Motor neuron (in vitro differentiated cells): Measurements from ENCODE around the gene DLGAP1. TPM values are rescaled to one million over a fixed set of nuclear protein-coding genes. Genes with fewer than 3 reads are reported as not detected.
"Not testable (repeated sequence)": the region's sequence is repeated elsewhere in the genome, so short reads cannot be mapped to it uniquely, and the experiment has no call there.

Experiments used
- ATAC-seq, 8 experiments: fragments of 200-7000 bp; cut with Tn5 transposase; replicated peaks in 6 of 8; 2 replicates each; pipeline ENCODE4 v1.8.0; 2021; ENCODE audit warnings: mild to moderate bottlenecking in 8 of 8, moderate library complexity in 8 of 8
- H3K27ac ChIP-seq, 2 donors: fragments of 250-450 bp; sonication (Bioruptor Pico); 2 replicates each; pipeline ENCODE4 v1.9.0; 2021; ENCODE audit warnings: antibody characterized with exemption in 2 of 2, mild to moderate bottlenecking in 2 of 2, moderate library complexity in 1 of 2
- H3K4me1 ChIP-seq, 2 donors: fragments of 250-450 bp; sonication (Bioruptor Pico); replicated peaks in 1 of 2; 2 replicates each; pipeline ENCODE4 v1.6.1; 2021; ENCODE audit warnings: antibody characterized with exemption in 2 of 2, mild to moderate bottlenecking in 2 of 2, moderate library complexity in 1 of 2
- H3K4me3 ChIP-seq, 5 donors: fragments of 250-450 bp; sonication (Bioruptor Pico); 2 replicates each; pipeline ENCODE4 v1.9.0; 2021; ENCODE audit warnings: antibody characterized with exemption in 5 of 5, mild to moderate bottlenecking in 5 of 5, moderate library complexity in 4 of 5
- WGBS, 10 experiments: fragments of 450-650 bp; shearing (Covaris generic); methylation state at CpG; one replicate each; pipeline ENCODE4 v1.0.0; 2022; 5-methylcytosine and 5-hydroxymethylcytosine counted together
- in situ Hi-C, 9 experiments: fragments of 400-800 bp; cut with MboI; loops; one replicate each; pipeline ENCODE4 v1.15.0; 2021; ENCODE audit warnings: low sequenced_read_pairs in 9 of 9, low pct_unique_long_range_greater_than_20kb in 2 of 9; ENCODE audit not compliant: unreplicated experiment in 9 of 9
- total RNA-seq, 8 experiments: library from RNA; unstranded; fragments of 300-600 nt; gene quantifications; 2 replicates each; pipeline versions ENCODE4 v1.2.3 to v1.2.4, GENCODE V29; 2022

Gene DLGAP1
- total RNA-seq, 8 experiments from 2014 or later, result 0.36 to 38.2 (median 16.6) TPM

GRCh38 chr18:4311945-4312344 lies 143.2 kb downstream of the DLGAP1 start:
- H3K4me3 ChIP-seq, ATAC-seq, in situ Hi-C loops, H3K27ac ChIP-seq, H3K4me1 ChIP-seq: not testable (repeated sequence)
- WGBS, 10 experiments, result 0 to 100% (median 93%) methylated on average over 1 to 3 of the region's 4 CpGs

GRCh38 chr18:4311136-4311535 lies 144.0 kb downstream of the DLGAP1 start:
- H3K4me1 ChIP-seq, result peaks cover 6 to 9% of the 10 kb centered on the region in 2 donors
- WGBS, 10 experiments, result 0 to 100% (median 83%) methylated on average over 1 of the region's 1 CpG; no CpG with 5 or more reads in 1 of the 10 experiments
- in situ Hi-C loops, result no loop called here

GRCh38 chr18:4309227-4309626 lies 145.9 kb downstream of the DLGAP1 start:
- Histone ChIP-seq H3K4me3 (no peak overlapping the region), H3K27ac (no peak overlapping the region), H3K4me1 (peaks cover 6 to 9% of the 10 kb centered on the region in 2 donors)
- no peak for ATAC-seq
- 6 to 100% (median 75%) methylated on average over 1 to 5 of the region's 5 CpGs for WGBS, 10 experiments
- in situ Hi-C loops, result no loop called here

More at GRCh38 chr18:4311136-4311535, 144.0 kb downstream of the DLGAP1 start:
- H3K4me3 ChIP-seq, result no peak overlapping the region
- no peak for ATAC-seq
- no peak overlapping the region for H3K27ac ChIP-seq

- 9 to 100% (median 47%) methylated on average over 1 to 5 of the region's 5 CpGs; no CpG with 5 or more reads in 1 of the 10 experiments for WGBS, 10 experiments
- Histone ChIP-seq H3K27ac (no peak overlapping the region), H3K4me1 (peaks cover 4 to 9% of the 10 kb centered on the region in 2 donors), H3K4me3 (no peak overlapping the region)
- ATAC-seq, result no peak
- in situ Hi-C loops, result no loop called here
Measured at GRCh38 chr18:4308576-4308975, 146.5 kb downstream of the DLGAP1 start.

GRCh38 chr18:4299395-4299794 lies 155.7 kb downstream of the DLGAP1 start:
- Histone ChIP-seq H3K4me1 (no peaks in the 10 kb centered on the region), H3K4me3 (no peak overlapping the region), H3K27ac (no peak overlapping the region)
- in situ Hi-C loops, result no loop called here
- no peak for ATAC-seq

- ATAC-seq, result no peak
- H3K4me1 ChIP-seq, result no peaks in the 10 kb centered on the region
- in situ Hi-C loops, result no loop called here
- H3K4me3 ChIP-seq, result no peak overlapping the region
- WGBS, 10 experiments, result 0 to 100% (median 87%) methylated on average over 1 of the region's 1 CpG; no CpG with 5 or more reads in 2 of the 10 experiments
- no peak overlapping the region for H3K27ac ChIP-seq
Measured at GRCh38 chr18:4293337-4293736, 161.8 kb downstream of the DLGAP1 start.

- 0 to 100% (median 80%) methylated on average over 1 to 2 of the region's 2 CpGs; no CpG with 5 or more reads in 1 of the 10 experiments for WGBS, 10 experiments
- H3K4me3 ChIP-seq, result no peak overlapping the region
- no peak for ATAC-seq
- H3K27ac ChIP-seq, result no peak overlapping the region
- no peaks in the 10 kb centered on the region for H3K4me1 ChIP-seq
- in situ Hi-C loops, result no loop called here
Measured at GRCh38 chr18:4292696-4293095, 162.4 kb downstream of the DLGAP1 start.

GRCh38 chr18:4287340-4287739 lies 167.8 kb downstream of the DLGAP1 start:
- in situ Hi-C loops, ATAC-seq, H3K27ac ChIP-seq, H3K4me1 ChIP-seq, H3K4me3 ChIP-seq: not testable (repeated sequence)
- 0 to 100% (median 80%) methylated on average over 1 to 2 of the region's 3 CpGs; no CpG with 5 or more reads in 3 of the 10 experiments for WGBS, 10 experiments

GRCh38 chr18:4286256-4286655 lies 168.9 kb downstream of the DLGAP1 start:
- in situ Hi-C loops, result no loop called here
- ATAC-seq, result no peak
- H3K27ac ChIP-seq, result no peak overlapping the region
- WGBS, 10 experiments, result 0 to 92% (median 58%) methylated on average over 1 to 5 of the region's 5 CpGs; no CpG with 5 or more reads in 4 of the 10 experiments
- H3K4me3 ChIP-seq, result no peak overlapping the region
- peaks cover 0 to 4% of the 10 kb centered on the region in 2 donors for H3K4me1 ChIP-seq

- in situ Hi-C loops, result no loop called here
- Histone ChIP-seq H3K4me1 (peaks cover 0 to 4% of the 10 kb centered on the region in 2 donors), H3K27ac (no peak overlapping the region), H3K4me3 (no peak overlapping the region)
- ATAC-seq, result no peak
- WGBS, 10 experiments, result 0 to 100% (median 89%) methylated on average over 1 to 3 of the region's 3 CpGs; no CpG with 5 or more reads in 1 of the 10 experiments
Measured at GRCh38 chr18:4285525-4285924, 169.6 kb downstream of the DLGAP1 start.

- peaks cover 0 to 4% of the 10 kb centered on the region in 2 donors for H3K4me1 ChIP-seq
- H3K27ac ChIP-seq, result no peak overlapping the region
- ATAC-seq, result peak in 2 of 8 experiments; percentile 36 to 46
- H3K4me3 ChIP-seq, result no peak overlapping the region
- WGBS, 10 experiments, result 0 to 40% (median 0%) methylated on average over 1 of the region's 2 CpGs; no CpG with 5 or more reads in 7 of the 10 experiments
- in situ Hi-C loops, result no loop called here
Measured at GRCh38 chr18:4284528-4284927, 170.6 kb downstream of the DLGAP1 start.

GRCh38 chr18:4283746-4284291 lies 171.3 kb downstream of the DLGAP1 start:
- Histone ChIP-seq H3K4me1 (peaks cover 0 to 4% of the 10 kb centered on the region in 2 donors), H3K4me3 (no peak overlapping the region), H3K27ac (no peak overlapping the region)
- WGBS, 10 experiments, result 0 to 100% (median 54%) methylated on average over 1 to 4 of the region's 4 CpGs; no CpG with 5 or more reads in 1 of the 10 experiments
- peak in 2 of 8 experiments; percentile 16 to 30 for ATAC-seq
- in situ Hi-C loops, result no loop called here

GRCh38 chr18:4282954-4283353 lies 172.2 kb downstream of the DLGAP1 start:
- Histone ChIP-seq H3K27ac (no peak overlapping the region), H3K4me3 (no peak overlapping the region), H3K4me1 (peaks cover 0 to 4% of the 10 kb centered on the region in 2 donors)
- in situ Hi-C loops, result no loop called here
- WGBS, 10 experiments, result 0 to 95% (median 42%) methylated on average over 2 to 3 of the region's 3 CpGs; no CpG with 5 or more reads in 1 of the 10 experiments
- ATAC-seq, result no peak
